Measurements from ENCODE around the gene SIT1.
"Not testable (repeated sequence)": the region's sequence is repeated elsewhere in the genome, so short reads cannot be mapped to it uniquely, and the experiment has no call there.

Gene SIT1

GRCh38 chr9:35660966-35661415, 10.3 kb upstream of the SIT1 start:
- no peak for DNase-seq (ENCODE audit: low read depth in 1 of 2, low spot score in 1 of 2)

GRCh38 chr9:35659340-35659739, 8.6 kb upstream of the SIT1 start:
- no peak for DNase-seq (ENCODE audit: low read depth in 1 of 2, low spot score in 1 of 2)

- DNase-seq (ENCODE audit: low read depth in 1 of 2, low spot score in 1 of 2), result no peak
These were observed 8.2 kb upstream of the SIT1 start for GRCh38 chr9:35658968-35659220.

GRCh38 chr9:35658137-35658967, 7.6 kb upstream of the SIT1 start, which contains the start of gene CCDC107:
Gene CCDC107, plus strand, starts transcription at chr9:35658292. Its CDS starts 88 bp downstream, at chr9:35658380.
- DNase-seq (ENCODE audit: low read depth in 1 of 2, low spot score in 1 of 2), result peak; percentile 63 to 80

- DNase-seq (ENCODE audit: low read depth in 1 of 2, low spot score in 1 of 2), result peak; percentile 56 to 86
These were observed 6.9 kb upstream of the SIT1 start, which contains the start of gene RMRP for GRCh38 chr9:35657546-35658136. Gene RMRP, minus strand, starts transcription at chr9:35658019.

GRCh38 chr9:35656831-35657545, 6.3 kb upstream of the SIT1 start:
- DNase-seq (ENCODE audit: low read depth in 1 of 2, low spot score in 1 of 2), result no peak

GRCh38 chr9:35656348-35656747, 5.6 kb upstream of the SIT1 start:
- no peak for DNase-seq (ENCODE audit: low read depth in 1 of 2, low spot score in 1 of 2)

- DNase-seq (ENCODE audit: low read depth in 1 of 2, low spot score in 1 of 2), result no peak
These were observed 2.9 kb upstream of the SIT1 start for GRCh38 chr9:35653611-35654010.

GRCh38 chr9:35652829-35653209, 2.1 kb upstream of the SIT1 start:
- no peak for DNase-seq (ENCODE audit: low read depth in 1 of 2, low spot score in 1 of 2)

GRCh38 chr9:35651956-35652828, 1.5 kb upstream of the SIT1 start:
- no peak for DNase-seq (ENCODE audit: low read depth in 1 of 2, low spot score in 1 of 2)

- peak in 1 of 2 donors; percentile 22 for DNase-seq (ENCODE audit: low read depth in 1 of 2, low spot score in 1 of 2)
These were observed 1.0 kb downstream of the SIT1 start for GRCh38 chr9:35649431-35650340.

GRCh38 chr9:35646533-35647265, 4.0 kb downstream of the SIT1 start:
- DNase-seq (ENCODE audit: low read depth in 1 of 2, low spot score in 1 of 2), result peak; percentile 74 to 86

GRCh38 chr9:35646153-35646532, 4.6 kb downstream of the SIT1 start:
- no peak for DNase-seq (ENCODE audit: low read depth in 1 of 2, low spot score in 1 of 2)

- DNase-seq (ENCODE audit: low read depth in 1 of 2, low spot score in 1 of 2), result not testable (repeated sequence)
These were observed 5.0 kb downstream of the SIT1 start for GRCh38 chr9:35645736-35646135.

- DNase-seq (ENCODE audit: low read depth in 1 of 2, low spot score in 1 of 2), result no peak
These were observed 7.7 kb downstream of the SIT1 start for GRCh38 chr9:35643046-35643445.

- not testable (repeated sequence) for DNase-seq (ENCODE audit: low read depth in 1 of 2, low spot score in 1 of 2)
These were observed 9.3 kb downstream of the SIT1 start for GRCh38 chr9:35641478-35641877.

GRCh38 chr9:35640431-35640830, 10.3 kb downstream of the SIT1 start:
- not testable (repeated sequence) for DNase-seq (ENCODE audit: low read depth in 1 of 2, low spot score in 1 of 2)

GRCh38 chr9:35639631-35640030, 11.1 kb downstream of the SIT1 start:
- no peak for DNase-seq (ENCODE audit: low read depth in 1 of 2, low spot score in 1 of 2)

GRCh38 chr9:35639225-35639624, 11.5 kb downstream of the SIT1 start:
- not testable (repeated sequence) for DNase-seq (ENCODE audit: low read depth in 1 of 2, low spot score in 1 of 2)

Measured in activated T-helper 1 cell treated with anti-CD3 and anti-CD28 coated beads, Interleukin-2, amount 50 U/mL, for 16 hours (primary cell).